T-helper 17 cell (primary cell): ENCODE data around the gene MYH7. TPM values are rescaled to one million over a fixed set of nuclear protein-coding genes. Genes with fewer than 3 reads are reported as not detected.

Experiments used
- ATAC-seq: fragments of 150-1000 bp; cut with Tn5 transposase; 2 replicates; pipeline ENCODE4 v1.10.0; 2021; ENCODE audit warnings: mild to moderate bottlenecking, moderate library complexity
- DNase-seq, 3 donors: peaks; one replicate each; pipeline versions ENCODE4 v3.0.0 to v3.0.0-alpha.2; 2020 to 2021
- H3K9me3 ChIP-seq: one replicate; pipeline ENCODE4 v1.7.0; 2013; ENCODE audit warnings: low read length, mild to moderate bottlenecking; ENCODE audit not compliant: control insufficient read depth, poor library complexity, severe bottlenecking
- H3K27ac Mint-ChIP-seq: one replicate; pipeline ENCODE4 v1.8.0; 2022; ENCODE audit warnings: mild to moderate bottlenecking, moderate library complexity, mixed read lengths
- H3K27me3 Mint-ChIP-seq: one replicate; pipeline ENCODE4 v1.8.0; 2022; ENCODE audit warnings: mixed read lengths
- H3K36me3 Mint-ChIP-seq: one replicate; pipeline ENCODE4 v1.8.0; 2022; ENCODE audit warnings: low read depth, mixed read lengths
- H3K4me1 Mint-ChIP-seq: one replicate; pipeline ENCODE4 v1.8.0; 2022; ENCODE audit warnings: mild to moderate bottlenecking, mixed read lengths
- H3K4me3 Mint-ChIP-seq: one replicate; pipeline ENCODE4 v1.8.0; 2022; ENCODE audit warnings: mild to moderate bottlenecking, moderate library complexity, mixed read lengths
- total RNA-seq, 4 donors: library from RNA in 2 of 4; stranded (reverse) in 2 of 4; gene quantifications; one replicate each; pipeline ENCODE4 v1.2.3 and lab custom pipeline; 2022 to 2026

Gene MYH7
- total RNA-seq, 2 donors from 2014 or later: not detected

DNA sequence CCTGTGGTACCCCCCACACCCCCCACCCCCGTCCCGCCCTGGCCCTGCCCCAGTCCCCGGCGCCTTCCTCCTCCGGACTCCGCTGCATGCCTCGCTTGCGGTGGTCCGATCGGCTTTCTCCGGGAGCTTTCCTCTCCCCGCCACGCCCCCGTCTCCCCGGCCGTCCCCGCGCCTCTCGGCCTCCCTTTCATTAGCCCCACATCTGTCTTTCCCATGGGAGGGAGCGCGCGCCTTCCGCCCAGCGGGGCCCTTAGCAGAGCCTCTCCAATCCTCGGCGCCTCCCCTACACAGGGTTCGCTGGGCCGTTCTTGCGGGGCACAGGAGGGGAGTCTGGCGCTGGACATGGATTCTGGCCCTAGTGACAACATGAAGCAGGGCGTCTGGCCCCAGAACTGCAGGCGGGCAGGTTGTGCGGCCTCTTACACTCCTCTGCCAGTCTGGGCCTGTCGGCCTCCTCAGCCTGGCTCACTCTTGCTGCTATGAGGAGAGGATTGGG, 69.0 kb downstream of the MYH7 start:
- peaks cover 11% of the 10 kb centered on the region for H3K4me1 Mint-ChIP-seq

DNA sequence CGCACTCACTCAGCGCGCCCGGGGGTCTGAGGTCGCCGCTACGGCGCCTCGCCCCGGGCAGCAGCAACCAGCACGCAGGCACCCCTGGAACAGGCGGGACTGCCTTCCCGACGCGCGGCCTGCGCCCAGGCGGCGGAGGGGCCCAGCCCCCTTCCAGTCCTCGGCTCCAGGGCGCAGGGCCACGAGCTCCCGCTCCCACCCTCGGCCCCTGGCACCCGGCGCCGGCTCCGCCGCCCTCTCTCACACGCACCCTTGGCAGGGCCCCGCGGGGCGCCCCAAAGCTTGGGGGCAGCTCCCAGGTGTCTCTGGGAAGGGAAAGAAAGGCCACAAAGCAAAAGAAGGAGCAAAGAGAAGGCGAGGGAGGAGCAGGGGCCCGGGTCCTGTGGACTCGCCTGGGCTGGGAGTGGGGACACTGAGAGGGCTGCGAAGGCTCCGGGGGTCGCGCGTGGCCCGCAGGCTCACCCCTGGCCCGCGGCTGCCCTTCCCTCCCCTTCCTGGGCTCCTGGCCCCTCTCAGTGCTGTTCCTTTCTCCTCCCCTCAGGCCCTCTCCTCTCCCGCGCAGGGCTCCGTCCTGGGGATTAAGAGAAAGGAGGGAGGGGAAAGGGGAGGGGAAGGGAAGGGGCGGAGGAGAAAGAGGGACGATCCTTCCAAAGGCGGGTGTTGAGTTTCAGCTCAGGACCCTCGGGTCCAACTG, 69.6 kb downstream of the MYH7 start:
- H3K9me3 ChIP-seq: no peaks in the 10 kb centered on the region
- DNase-seq: no peak
- Mint-ChIP-seq H3K4me3 (no peak overlapping the region), H3K27ac (no peak overlapping the region), H3K4me1 (peaks cover 12% of the 10 kb centered on the region), H3K27me3 (peaks cover 57% of the 10 kb centered on the region), H3K36me3 (peaks cover 5% of the 10 kb centered on the region)
- no peak for ATAC-seq

More for the DNA sequence above, 69.0 kb downstream of the MYH7 start:
- no peak for DNase-seq
- peaks cover 4% of the 10 kb centered on the region for H3K36me3 Mint-ChIP-seq
- no peak overlapping the region for H3K4me3 Mint-ChIP-seq
- no peaks in the 10 kb centered on the region for H3K9me3 ChIP-seq
- peaks cover 57% of the 10 kb centered on the region for H3K27me3 Mint-ChIP-seq
- H3K27ac Mint-ChIP-seq: no peak overlapping the region
- no peak for ATAC-seq

DNA sequence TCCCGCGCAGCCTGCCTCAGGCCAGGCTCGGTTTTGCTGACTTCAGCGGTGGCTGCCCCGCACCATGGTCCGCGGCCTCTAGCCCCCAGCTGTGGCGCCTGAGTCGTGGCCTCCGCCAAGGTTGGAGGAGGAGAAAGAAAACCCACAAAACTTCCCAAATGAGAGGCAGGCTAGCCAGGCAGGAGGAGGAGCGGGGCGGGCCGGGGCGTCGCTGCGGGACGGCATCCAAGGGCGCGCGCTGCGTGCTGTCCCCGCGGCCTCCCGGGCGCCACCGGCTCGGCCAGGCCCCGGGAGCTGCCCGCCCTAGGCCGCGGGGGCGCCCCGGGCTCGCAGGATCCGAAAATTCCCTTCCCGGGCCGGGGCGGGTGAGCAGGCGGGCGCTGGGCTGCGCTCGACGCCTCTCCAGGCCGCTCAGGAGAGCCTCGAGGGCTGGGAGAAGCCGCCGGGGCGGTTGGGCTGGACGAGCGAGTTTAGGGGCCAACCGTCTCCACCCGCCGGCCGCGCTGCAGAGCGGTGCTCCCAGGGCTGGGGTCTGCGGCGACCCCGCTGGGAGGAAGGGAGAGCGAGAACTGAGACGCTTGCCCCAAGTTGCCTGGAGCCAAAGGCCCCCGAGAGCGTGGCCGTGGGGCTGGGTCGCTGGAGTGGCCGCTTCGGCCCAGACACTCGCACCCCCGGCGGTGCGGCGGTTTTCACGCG, 70.3 kb downstream of the MYH7 start, which contains the start of gene EFS:
Gene EFS (minus strand): TSS at position 137 of the 696 bp plus-strand sequence. CDS start 147 bp downstream, outside the sequence.
- DNase-seq (no peak), ATAC-seq (no peak)
- H3K27ac Mint-ChIP-seq: no peak within 1 kb of the TSS
- H3K36me3 Mint-ChIP-seq: peaks cover 5% of the 10 kb centered on the region
- peaks cover 13% of the 10 kb centered on the region for H3K4me1 Mint-ChIP-seq
- H3K9me3 ChIP-seq: no peaks in the 10 kb centered on the region
- peaks cover 64% of the 10 kb centered on the region for H3K27me3 Mint-ChIP-seq
- peak within 1 kb of the TSS; percentile 76 for H3K4me3 Mint-ChIP-seq

DNA sequence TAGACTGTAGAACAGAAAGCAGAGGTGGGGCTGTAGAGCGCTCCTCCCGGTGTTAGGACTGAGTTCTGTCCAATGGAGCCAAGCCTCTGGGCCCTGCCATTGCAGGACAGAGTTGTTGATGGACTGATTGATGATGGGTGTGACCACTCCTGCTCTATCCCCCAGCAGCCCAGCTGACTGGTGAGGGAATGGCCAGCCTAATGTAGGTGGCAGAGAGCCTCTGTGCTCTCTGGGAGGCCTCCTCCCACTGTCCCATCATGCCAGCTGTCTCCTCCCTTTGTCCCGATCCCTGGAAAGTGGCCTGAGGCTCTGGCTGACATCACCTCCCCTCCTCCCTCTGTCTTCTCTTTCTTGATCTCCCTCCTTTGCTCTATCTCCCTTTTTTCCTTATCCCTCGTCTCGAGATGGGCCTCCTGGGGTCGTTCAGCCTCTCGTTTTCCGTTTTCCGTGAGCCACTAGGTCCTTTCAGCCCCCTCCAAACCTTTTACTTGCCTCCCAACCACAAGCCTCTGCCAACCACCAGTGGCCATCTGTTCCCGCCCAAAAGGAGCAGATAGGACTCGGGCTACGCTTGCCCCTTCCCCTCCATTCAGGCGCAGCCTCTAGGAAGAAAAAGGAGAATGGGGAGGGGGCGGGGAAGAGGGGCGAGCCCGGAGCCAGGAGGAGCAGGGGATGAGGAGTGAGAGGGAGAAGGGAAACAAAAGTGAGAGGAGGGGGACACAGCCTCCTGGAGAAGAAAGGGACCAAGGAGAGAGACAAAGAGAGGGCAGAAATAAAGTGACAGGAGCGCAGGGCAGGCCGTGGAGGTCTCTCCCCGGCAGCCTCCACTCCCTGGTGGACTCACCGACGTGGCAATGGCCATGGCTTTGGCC, 71.1 kb downstream of the MYH7 start:
- ATAC-seq: no peak
- no peaks in the 10 kb centered on the region for H3K9me3 ChIP-seq
- peak overlapping the region; percentile 76 for H3K4me3 Mint-ChIP-seq
- peaks cover 5% of the 10 kb centered on the region for H3K36me3 Mint-ChIP-seq
- H3K27ac Mint-ChIP-seq: no peak overlapping the region
- no peak for DNase-seq
- H3K4me1 Mint-ChIP-seq: peaks cover 13% of the 10 kb centered on the region
- peaks cover 64% of the 10 kb centered on the region for H3K27me3 Mint-ChIP-seq

Other genes with a start within 250 kb of the MYH7 start
- gene RNF212B, start 197.7 kb downstream of the MYH7 start, total RNA-seq: under 1 TPM in 1 of 2 donors, not detected in 1; 0.89 TPM
- gene HOMEZ, start 149.5 kb downstream of the MYH7 start, total RNA-seq: 1 to 10 TPM; 4.6 to 5.7 TPM
- 10 to 100 TPM; 30.6 to 33.8 TPM for gene PPP1R3E, start 132.8 kb downstream of the MYH7 start, total RNA-seq
- gene BCL2L2, start 128.8 kb downstream of the MYH7 start, total RNA-seq: 1 to 10 TPM; 3.5 to 5.0 TPM
- 100 to 1,000 TPM; 168 to 182 TPM for gene PABPN1, start 114.2 kb downstream of the MYH7 start, total RNA-seq
- 10 to 100 TPM in 1 of 2 donors, 1 to 10 TPM in 1; 3.7 to 10.5 TPM for gene SLC22A17, start 82.8 kb downstream of the MYH7 start, total RNA-seq
- gene EFS, start 70.5 kb downstream of the MYH7 start, total RNA-seq: not detected
- gene IL25, start 62.9 kb downstream of the MYH7 start, total RNA-seq: not detected
- 10 to 100 TPM in 1 of 2 donors, 1 to 10 TPM in 1; 2.5 to 29.1 TPM for gene CMTM5, start 58.6 kb downstream of the MYH7 start, total RNA-seq
- not detected for gene MYH6, start 27.4 kb downstream of the MYH7 start, total RNA-seq
- gene NGDN, start 34.0 kb upstream of the MYH7 start, total RNA-seq: 100 to 1,000 TPM in 1 of 2 donors, 10 to 100 TPM in 1; 97.6 to 120 TPM
- gene ZFHX2, start 116.1 kb upstream of the MYH7 start, total RNA-seq: under 1 TPM; 0.16 to 0.27 TPM
- 10 to 100 TPM in 1 of 2 donors, 1 to 10 TPM in 1; 10.0 to 13.6 TPM for gene THTPA, start 120.6 kb upstream of the MYH7 start, total RNA-seq
- gene AP1G2, start 132.1 kb upstream of the MYH7 start, total RNA-seq: 100 to 1,000 TPM; 268 to 313 TPM
- not detected for gene JPH4, start 143.1 kb upstream of the MYH7 start, total RNA-seq
- not detected for gene DHRS2, start 200.7 kb upstream of the MYH7 start, total RNA-seq